NT2/D1 (cell line): ENCODE measurements around the gene RNPEPL1.

Source experiments
- DNase-seq: peaks from one replicate; pipeline ENCODE4 v3.0.0-alpha.2; 2011; ENCODE audit warnings: low read depth, low spot score
- H3K27me3 ChIP-seq: 2 replicates; pipeline ENCODE4 v1.6.0; 2011; ENCODE audit warnings: mild to moderate bottlenecking; ENCODE audit not compliant: insufficient read length, insufficient read depth
- H3K36me3 ChIP-seq: 2 replicates; pipeline ENCODE4 v1.6.1; 2011; ENCODE audit warnings: mild to moderate bottlenecking, low read length, mixed read lengths; ENCODE audit not compliant: insufficient read depth, insufficient read length
- H3K4me1 ChIP-seq: 2 replicates; pipeline ENCODE4 v1.5.1; 2011; ENCODE audit not compliant: insufficient read depth, insufficient read length
- H3K4me3 ChIP-seq: 2 replicates; pipeline ENCODE4 v1.5.1; 2011; ENCODE audit warnings: low read depth; ENCODE audit not compliant: insufficient read length
- H3K9ac ChIP-seq: 2 replicates; pipeline ENCODE4 v1.6.0; 2011; ENCODE audit warnings: low read depth; ENCODE audit not compliant: insufficient read length
- H3K9me3 ChIP-seq: 2 replicates; pipeline ENCODE4 v1.5.1; 2011; ENCODE audit warnings: mild to moderate bottlenecking, low read length; ENCODE audit not compliant: insufficient read depth
- SUZ12 ChIP-seq: IDR thresholded peaks from 2 replicates; pipeline ENCODE4 v1.6.1; 2011; ENCODE audit not compliant: insufficient read length, insufficient read depth; ENCODE audit errors: extremely low read depth
- YY1 ChIP-seq: IDR thresholded peaks from 2 replicates; pipeline ENCODE4 v1.6.1; 2011; ENCODE audit not compliant: insufficient read length, insufficient read depth
- ZNF274 ChIP-seq: IDR thresholded peaks from 2 replicates; pipeline ENCODE4 v1.6.1; 2011; ENCODE audit warnings: mild to moderate bottlenecking, low read depth, low read length

RNPEPL1 gene

GRCh38 chr2:240568678-240569522 lies 616 bp downstream of the RNPEPL1 start:
- peaks cover 43% of the 10 kb centered on the region for H3K4me1 ChIP-seq

GRCh38 chr2:240569523-240569997 lies 1.3 kb downstream of the RNPEPL1 start:
- peaks cover 15% of the 10 kb centered on the region for H3K36me3 ChIP-seq
- H3K4me1 ChIP-seq = peaks cover 42% of the 10 kb centered on the region
- H3K27me3 ChIP-seq = peaks cover 29% of the 10 kb centered on the region
- peak overlapping the region; percentile 87 for H3K9ac ChIP-seq
- no peaks in the 10 kb centered on the region for H3K9me3 ChIP-seq
- no peak for TF ChIP-seq YY1
- no peak for TF ChIP-seq ZNF274
- no peak for TF ChIP-seq SUZ12
- H3K4me3 ChIP-seq = peak overlapping the region; percentile 57
- no peak for DNase-seq

More at GRCh38 chr2:240568678-240569522, 616 bp downstream of the RNPEPL1 start:
- H3K27me3 ChIP-seq = peaks cover 29% of the 10 kb centered on the region
- peak overlapping the region; percentile 57 for H3K4me3 ChIP-seq
- peaks cover 8% of the 10 kb centered on the region for H3K36me3 ChIP-seq
- no peak for TF ChIP-seq ZNF274
- no peak for TF ChIP-seq SUZ12
- no peak for TF ChIP-seq YY1
- H3K9me3 ChIP-seq = no peaks in the 10 kb centered on the region
- H3K9ac ChIP-seq = peak overlapping the region; percentile 87
- no peak for DNase-seq

- DNase-seq = no peak
- no peaks in the 10 kb centered on the region for H3K9me3 ChIP-seq
- TF ChIP-seq YY1 (no peak), ZNF274 (no peak), SUZ12 (no peak)
- no peak overlapping the region for H3K9ac ChIP-seq
- H3K4me3 ChIP-seq = no peak overlapping the region
- H3K4me1 ChIP-seq = peaks cover 40% of the 10 kb centered on the region
- H3K36me3 ChIP-seq = peaks cover 20% of the 10 kb centered on the region
- peaks cover 29% of the 10 kb centered on the region for H3K27me3 ChIP-seq
These were observed 1.8 kb downstream of the RNPEPL1 start for GRCh38 chr2:240569998-240570530.

- no peak for DNase-seq
- Histone ChIP-seq H3K4me3 (no peak overlapping the region), H3K9ac (no peak overlapping the region), H3K4me1 (peaks cover 39% of the 10 kb centered on the region), H3K36me3 (peaks cover 26% of the 10 kb centered on the region), H3K9me3 (no peaks in the 10 kb centered on the region), H3K27me3 (peaks cover 29% of the 10 kb centered on the region)
- TF ChIP-seq ZNF274 = no peak
- no peak for TF ChIP-seq SUZ12
- TF ChIP-seq YY1 = no peak
These were observed 2.4 kb downstream of the RNPEPL1 start for GRCh38 chr2:240570531-240571313.

GRCh38 chr2:240571314-240571973 lies 3.2 kb downstream of the RNPEPL1 start:
- TF ChIP-seq YY1 (no peak), SUZ12 (no peak), ZNF274 (no peak)
- H3K4me3 ChIP-seq = no peak overlapping the region
- H3K4me1 ChIP-seq = peaks cover 33% of the 10 kb centered on the region
- no peaks in the 10 kb centered on the region for H3K9me3 ChIP-seq
- H3K9ac ChIP-seq = peak overlapping the region; percentile 13
- H3K36me3 ChIP-seq = peaks cover 33% of the 10 kb centered on the region
- peaks cover 29% of the 10 kb centered on the region for H3K27me3 ChIP-seq
- DNase-seq = no peak

GRCh38 chr2:240572141-240573031 lies 4.1 kb downstream of the RNPEPL1 start:
- H3K9me3 ChIP-seq = no peaks in the 10 kb centered on the region
- TF ChIP-seq YY1 (no peak), ZNF274 (no peak), SUZ12 (no peak)
- no peak overlapping the region for H3K4me3 ChIP-seq
- H3K4me1 ChIP-seq = peaks cover 26% of the 10 kb centered on the region
- H3K9ac ChIP-seq = no peak overlapping the region
- H3K36me3 ChIP-seq = peaks cover 42% of the 10 kb centered on the region
- no peak for DNase-seq
- H3K27me3 ChIP-seq = peaks cover 19% of the 10 kb centered on the region
